ENCODE results near the gene SP110. TPM values are rescaled to one million over a fixed set of nuclear protein-coding genes. Genes with fewer than 3 reads are reported as not detected.
"Not testable (repeated sequence)": the region's sequence is repeated elsewhere in the genome, so short reads cannot be mapped to it uniquely, and the experiment has no call there.

SP110 gene
- total RNA-seq, 1 donor: 21.0 TPM

- no peak for DNase-seq (ENCODE audit: low read depth)
- no peak overlapping the region for H3K4me3 ChIP-seq (ENCODE audit: low read depth, low read length)
- no peak for TF ChIP-seq CTCF (IDR thresholded peaks at IDR 0.05; ENCODE audit: insufficient read depth, low read length)
Measured at GRCh38 chr2:230226051-230226551, 6.3 kb upstream of the SP110 start.

- DNase-seq (ENCODE audit: low read depth): no peak
- H3K4me3 ChIP-seq (ENCODE audit: low read depth, low read length): no peak within 1 kb of the TSS
- TF ChIP-seq CTCF (IDR thresholded peaks at IDR 0.05; ENCODE audit: insufficient read depth, low read length): no peak
Measured at GRCh38 chr2:230225486-230225885, 5.7 kb upstream of the SP110 start, which contains the start of gene SP140. Gene SP140 (plus strand): TSS chr2:230225736. CDS start chr2:230225845, 109 bp downstream.

GRCh38 chr2:230224458-230224857, 4.7 kb upstream of the SP110 start:
- no peak overlapping the region for H3K4me3 ChIP-seq (ENCODE audit: low read depth, low read length)
- no peak for TF ChIP-seq CTCF (IDR thresholded peaks at IDR 0.05; ENCODE audit: insufficient read depth, low read length)
- DNase-seq (ENCODE audit: low read depth): no peak

GRCh38 chr2:230222829-230223228, 3.0 kb upstream of the SP110 start:
- not testable (repeated sequence) for H3K4me3 ChIP-seq (ENCODE audit: low read depth, low read length); DNase-seq (ENCODE audit: low read depth)

GRCh38 chr2:230221493-230221892, 1.7 kb upstream of the SP110 start:
- TF ChIP-seq CTCF (IDR thresholded peaks at IDR 0.05; ENCODE audit: insufficient read depth, low read length): no peak
- DNase-seq (ENCODE audit: low read depth): no peak
- no peak overlapping the region for H3K4me3 ChIP-seq (ENCODE audit: low read depth, low read length)

GRCh38 chr2:230220347-230220969, 674 bp upstream of the SP110 start:
- DNase-seq (ENCODE audit: low read depth): no peak
- peak overlapping the region; percentile 87 for H3K4me3 ChIP-seq (ENCODE audit: low read depth, low read length)
- TF ChIP-seq CTCF (IDR thresholded peaks at IDR 0.05; ENCODE audit: insufficient read depth, low read length): no peak

- TF ChIP-seq CTCF (IDR thresholded peaks at IDR 0.05; ENCODE audit: insufficient read depth, low read length): no peak
- no peak for DNase-seq (ENCODE audit: low read depth)
- peak overlapping the region; percentile 4 for H3K4me3 ChIP-seq (ENCODE audit: low read depth, low read length)
Measured at GRCh38 chr2:230218421-230218820, 1.4 kb downstream of the SP110 start.

Measured in fibroblast of the aortic adventitia (primary cell).